Esophagus muscularis mucosa (tissue), 4 donors: ENCODE results near the gene VAV1. TPM values are rescaled to one million over a fixed set of nuclear protein-coding genes. Genes with fewer than 3 reads are reported as not detected.

Experiments used
- DNase-seq: peaks from one replicate; pipeline ENCODE4 v3.0.0-alpha.2; 2017; ENCODE audit errors: extremely low spot score
- H3K27ac ChIP-seq, 4 donors: fragments of 200-600 bp; sonication (generic); replicated peaks in 1 of 4; 1 replicate in 3 of 4; 2 replicates in 1 of 4; pipeline ENCODE4 v1.5.1; 2016 to 2019; ENCODE audit warnings: mild to moderate bottlenecking in 1 of 4
- H3K27me3 ChIP-seq, 4 donors: fragments of 200-600 bp; sonication (generic); one replicate each; pipeline versions ENCODE4 v1.5.1 to v1.6.0; 2016 to 2019
- H3K36me3 ChIP-seq, 4 donors: fragments of 200-600 bp; sonication (generic); one replicate each; pipeline ENCODE4 v1.5.1; 2016 to 2019
- H3K4me1 ChIP-seq, 4 donors: fragments of 200-600 bp; sonication (generic); one replicate each; pipeline ENCODE4 v1.5.1; 2016 to 2019
- H3K4me3 ChIP-seq, 4 donors: fragments of 200-600 bp; sonication (generic); 1 replicate in 2 of 4; 2 replicates in 2 of 4; pipeline ENCODE4 v1.5.1; 2016 to 2019; ENCODE audit warnings: mild to moderate bottlenecking in 4 of 4, moderate library complexity in 1 of 4
- H3K9me3 ChIP-seq, 4 donors: fragments of 200-600 bp; sonication (generic); 1 replicate in 3 of 4; 2 replicates in 1 of 4; pipeline ENCODE4 v1.5.1; 2016 to 2019
- CTCF ChIP-seq, 3 experiments: fragments of 200-600 bp in 2 of 3; fragments of 450-650 bp in 1 of 3; sonication (generic) in 2 of 3; IDR thresholded peaks; one replicate each; pipeline ENCODE4 v1.5.1; 2017 to 2019; ENCODE audit warnings: antibody characterized with exemption in 3 of 3, mild to moderate bottlenecking in 2 of 3, moderate library complexity in 1 of 3
- EP300 ChIP-seq: sonication (generic); formaldehyde crosslinking; IDR thresholded peaks from one replicate; pipeline ENCODE4 v1.6.1; 2017; ENCODE audit warnings: antibody characterized with exemption
- POLR2A ChIP-seq: fragments of 450-650 bp; IDR thresholded peaks from one replicate; pipeline ENCODE4 v1.6.1; 2017; ENCODE audit warnings: antibody characterized with exemption, moderate library complexity, mild to moderate bottlenecking, low read depth
- POLR2AphosphoS5 ChIP-seq, 2 donors: sonication (generic); formaldehyde crosslinking; IDR thresholded peaks; one replicate each; pipeline ENCODE4 v1.6.1; 2017; ENCODE audit warnings: antibody characterized with exemption in 2 of 2
- WGBS: methylation state at CpG from one replicate; pipeline ENCODE4 v1.1.5; 2018; 5-methylcytosine and 5-hydroxymethylcytosine counted together
- intact Hi-C: fragments of 100-400 bp; cut with DNase I; formaldehyde crosslinking; loops from one replicate; pipeline ENCODE4 v1.15.1; 2023
- total RNA-seq, 4 donors: library from RNA; depleted of rRNA; stranded (reverse); fragments of >200 nt; gene quantifications; one replicate each; pipeline versions ENCODE4 v1.1.0 to v1.2.1, GENCODE V29; 2016

Gene VAV1
- total RNA-seq, 4 donors from 2014 or later: 2.9 to 8.0 (median 4.1) TPM

GRCh38 chr19:6862673-6863078 is 90.2 kb downstream of the VAV1 start:
- 3% methylated on average over 16 of the region's 16 CpGs for WGBS
- DNase-seq: peak; percentile 93

GRCh38 chr19:6864325-6864940 is 91.9 kb downstream of the VAV1 start:
- DNase-seq: no peak
- intact Hi-C loops: loop anchor here (5.0 kb wide), 1 partner anchor 127 kb away; the partner anchor contains the start of genes GPR108 and TRIP10
- H3K4me3 ChIP-seq: no peak overlapping the region
- no peaks in the 10 kb centered on the region for H3K36me3 ChIP-seq
- TF ChIP-seq POLR2AphosphoS5 (IDR thresholded peaks at IDR 0.05) (no peak), POLR2A (no peak), CTCF (IDR thresholded peaks at IDR 0.05) (no peak), EP300 (no peak)
- peaks cover 7 to 11% (median 9%) of the 10 kb centered on the region in 4 donors for H3K4me1 ChIP-seq
- H3K27me3 ChIP-seq: peaks cover 0 to 31% (median 7%) of the 10 kb centered on the region in 4 donors
- no peak overlapping the region for H3K27ac ChIP-seq
- no peaks in the 10 kb centered on the region for H3K9me3 ChIP-seq
- 60% methylated on average over 9 of the region's 9 CpGs for WGBS

More at GRCh38 chr19:6862673-6863078, 90.2 kb downstream of the VAV1 start:
- H3K27me3 ChIP-seq: peaks cover 0 to 31% (median 7%) of the 10 kb centered on the region in 4 donors
- H3K36me3 ChIP-seq: no peaks in the 10 kb centered on the region
- no peaks in the 10 kb centered on the region for H3K9me3 ChIP-seq
- intact Hi-C loops: loop anchor here (1.0 to 5.0 kb wide), 3 partner anchors 125 to 346 kb away; partner anchors contain the start of genes GPR108 and TRIP10
- no peak for TF ChIP-seq EP300
- peak in 1 of 2 donors; percentile 19 for TF ChIP-seq POLR2AphosphoS5 (IDR thresholded peaks at IDR 0.05)
- peak; percentile 80 to 91 (median 86) for TF ChIP-seq CTCF (IDR thresholded peaks at IDR 0.05)
- no peak for TF ChIP-seq POLR2A
- no peak overlapping the region for H3K27ac ChIP-seq
- H3K4me3 ChIP-seq: peak overlapping the region; percentile 31 to 49 (median 41)
- peaks cover 7 to 11% (median 9%) of the 10 kb centered on the region in 4 donors for H3K4me1 ChIP-seq

GRCh38 chr19:6865849-6866248 is 93.3 kb downstream of the VAV1 start:
- TF ChIP-seq CTCF (IDR thresholded peaks at IDR 0.05): no peak
- intact Hi-C loops: no loop called here
- Histone ChIP-seq H3K4me1 (peaks cover 7 to 11% (median 9%) of the 10 kb centered on the region in 4 donors), H3K27ac (no peak overlapping the region), H3K36me3 (no peaks in the 10 kb centered on the region), H3K4me3 (no peak overlapping the region), H3K9me3 (no peaks in the 10 kb centered on the region), H3K27me3 (peaks cover 0 to 43% (median 7%) of the 10 kb centered on the region in 4 donors)
- DNase-seq: no peak
- 71% methylated on average over 9 of the region's 10 CpGs for WGBS

- H3K27ac ChIP-seq: no peak overlapping the region
- H3K4me1 ChIP-seq: peaks cover 7 to 11% (median 9%) of the 10 kb centered on the region in 4 donors
- peaks cover 0 to 49% (median 7%) of the 10 kb centered on the region in 4 donors for H3K27me3 ChIP-seq
- H3K9me3 ChIP-seq: no peaks in the 10 kb centered on the region
- H3K36me3 ChIP-seq: no peaks in the 10 kb centered on the region
- 70% methylated on average over 6 of the region's 6 CpGs for WGBS
- intact Hi-C loops: no loop called here
- H3K4me3 ChIP-seq: no peak overlapping the region
- TF ChIP-seq EP300: no peak
- TF ChIP-seq POLR2A: no peak
- no peak for TF ChIP-seq CTCF (IDR thresholded peaks at IDR 0.05)
- no peak for TF ChIP-seq POLR2AphosphoS5 (IDR thresholded peaks at IDR 0.05)
- no peak for DNase-seq
Measured at GRCh38 chr19:6866741-6867151, 94.2 kb downstream of the VAV1 start.
